GM23248 (cell line): Measurements from ENCODE around the gene SNAPC4. TPM values are rescaled to one million over a fixed set of nuclear protein-coding genes. Genes with fewer than 3 reads are reported as not detected.
"Not testable (repeated sequence)": the region's sequence is repeated elsewhere in the genome, so short reads cannot be mapped to it uniquely, and the experiment has no call there.

Source experiments
- DNase-seq: peaks from one replicate; pipeline ENCODE4 v3.0.0-alpha.2; 2015
- H2AFZ ChIP-seq: fragments of 200-600 bp; sonication (generic); 2 replicates; pipeline ENCODE4 v1.6.1; 2016; ENCODE audit warnings: antibody characterized with exemption
- H3F3A ChIP-seq: fragments of 200-600 bp; sonication (generic); 2 replicates; pipeline ENCODE4 v1.6.1; 2016; ENCODE audit warnings: mild to moderate bottlenecking, antibody characterized with exemption, mixed run types; ENCODE audit not compliant: insufficient read depth
- H3K27ac ChIP-seq: fragments of 200-600 bp; sonication (generic); 2 replicates; pipeline ENCODE4 v1.5.1; 2016; ENCODE audit warnings: mild to moderate bottlenecking
- H3K27me3 ChIP-seq: fragments of 200-600 bp; sonication (generic); replicated peaks from 2 replicates; pipeline ENCODE4 v1.6.1; 2016; ENCODE audit warnings: mild to moderate bottlenecking; ENCODE audit not compliant: insufficient read depth
- H3K36me3 ChIP-seq: fragments of 200-600 bp; sonication (generic); 2 replicates; pipeline ENCODE4 v1.6.1; 2016; ENCODE audit warnings: low read depth, mild to moderate bottlenecking
- H3K4me1 ChIP-seq: fragments of 200-600 bp; sonication (generic); 2 replicates; pipeline ENCODE4 v1.6.1; 2016; ENCODE audit warnings: mild to moderate bottlenecking; ENCODE audit not compliant: insufficient read depth
- H3K4me2 ChIP-seq: fragments of 200-600 bp; sonication (generic); one replicate; pipeline ENCODE4 v1.6.1; 2016; ENCODE audit warnings: mild to moderate bottlenecking; ENCODE audit not compliant: unreplicated experiment
- H3K4me3 ChIP-seq: fragments of 200-600 bp; sonication (generic); 2 replicates; pipeline ENCODE4 v1.5.1; 2016; ENCODE audit warnings: mild to moderate bottlenecking
- H3K79me2 ChIP-seq: fragments of 200-600 bp; sonication (generic); 2 replicates; pipeline ENCODE4 v1.6.1; 2016; ENCODE audit warnings: mild to moderate bottlenecking; ENCODE audit not compliant: insufficient read depth
- H3K9ac ChIP-seq: fragments of 200-600 bp; sonication (generic); 2 replicates; pipeline ENCODE4 v1.6.1; 2016; ENCODE audit warnings: mild to moderate bottlenecking
- H3K9me2 ChIP-seq: fragments of 200-600 bp; sonication (generic); 2 replicates; pipeline ENCODE4 v1.6.1; 2016; ENCODE audit warnings: mixed run types, mild to moderate bottlenecking, moderate library complexity; ENCODE audit not compliant: insufficient read depth
- H3K9me3 ChIP-seq: fragments of 200-600 bp; sonication (generic); one replicate; pipeline ENCODE4 v1.6.1; 2017; ENCODE audit warnings: low read depth
- H4K20me1 ChIP-seq: fragments of 200-600 bp; sonication (generic); 2 replicates; pipeline ENCODE4 v1.6.0; 2016; ENCODE audit not compliant: insufficient read depth
- EZH2 ChIP-seq: fragments of 200-600 bp; sonication (generic); IDR thresholded peaks from 2 replicates; pipeline ENCODE4 v1.6.1; 2018; ENCODE audit warnings: antibody characterized with exemption, mild to moderate bottlenecking; ENCODE audit not compliant: insufficient read depth, poor library complexity, severe bottlenecking
- EZH2phosphoT487 ChIP-seq: fragments of 200-600 bp; sonication (generic); IDR thresholded peaks from 2 replicates; pipeline ENCODE4 v1.6.1; 2018; ENCODE audit warnings: antibody characterized with exemption, moderate library complexity, mild to moderate bottlenecking, low read depth; ENCODE audit not compliant: insufficient read depth
- WGBS, 2 experiments: methylation state at CpG; one replicate each; pipeline ENCODE4 v1.1.6; 2015 to 2017; ENCODE audit warnings: low lambda C conversion rate in 2 of 2, low coverage in 1 of 2; ENCODE audit errors: missing lambda C conversion rate in 2 of 2; 5-methylcytosine and 5-hydroxymethylcytosine counted together
- in situ Hi-C: fragments of 300-500 bp; cut with MboI; formaldehyde crosslinking; loops from 2 replicates; pipeline ENCODE4 v1.15.0; 2020
- polyA plus RNA-seq: library from polyadenylated mRNA; unstranded; fragments of >200 nt; fragmentation: Nextera tagmentation; extraction: Ambion mirVana; gene quantifications from 2 replicates; pipeline ENCODE4 v1.2.1, GENCODE V29; 2016
- total RNA-seq: library from RNA; depleted of rRNA; stranded (reverse); fragments of >200 nt; shearing (Covaris generic); gene quantifications from 2 replicates; pipeline ENCODE4 v1.2.3, GENCODE V29; 2014

SNAPC4 gene
- total and polyA plus RNA-seq, 2 experiments from 2014 or later = 4.4 to 5.2 TPM

DNA sequence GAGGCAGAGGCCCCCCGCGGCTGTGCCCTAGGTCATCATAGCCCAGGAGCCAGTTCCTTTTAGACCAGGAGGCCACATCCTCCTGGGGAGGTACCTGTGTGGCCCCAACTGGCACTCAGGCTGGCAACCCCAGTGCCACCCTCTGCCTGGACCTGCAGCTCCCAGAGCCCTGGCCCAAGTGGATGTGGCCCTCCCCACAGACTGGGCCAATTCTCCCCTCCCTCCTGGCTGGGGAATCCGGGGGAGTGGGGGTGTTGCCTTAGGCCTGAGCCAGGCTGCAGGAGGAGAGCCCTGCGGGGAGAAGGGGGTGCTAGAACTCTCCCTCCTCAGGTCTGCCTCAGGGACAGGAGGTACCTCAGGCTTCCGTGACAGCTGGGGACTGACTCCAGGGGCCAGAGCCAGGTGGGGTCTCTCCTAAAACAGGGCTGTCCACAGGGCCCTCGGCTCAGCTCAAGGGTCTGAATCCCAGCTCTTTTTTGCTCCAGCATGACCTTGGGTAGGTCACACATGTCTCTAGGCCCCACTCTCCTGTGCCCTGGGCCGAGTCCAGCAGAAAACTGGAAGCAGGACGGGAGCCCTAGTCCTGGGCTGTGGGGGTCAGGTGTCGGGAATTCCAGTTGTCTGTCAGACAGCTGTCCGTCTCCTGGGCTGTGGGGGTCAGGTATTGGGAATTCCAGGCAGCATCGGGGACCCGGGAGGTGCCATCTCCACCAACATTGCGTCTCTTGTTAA, 46.0 kb downstream of the SNAPC4 start:
- Histone ChIP-seq H3K9me3 (no peaks in the 10 kb centered on the region), H3K36me3 (no peaks in the 10 kb centered on the region), H3K4me1 (peaks cover 8% of the 10 kb centered on the region), H3K4me2 (no peak overlapping the region), H2AFZ (no peak overlapping the region), H3K27ac (peak overlapping the region; percentile 33; the same call in 1 of the 2 replicates), H3K79me2 (no peaks in the 10 kb centered on the region), H3F3A (0 out of 2 replicates have a peak, but pooled peaks cover 3% of the 10 kb centered on the region), H3K27me3 (no peaks in the 10 kb centered on the region), H3K4me3 (no peak overlapping the region), H3K9me2 (no peaks in the 10 kb centered on the region), H4K20me1 (no peaks in the 10 kb centered on the region), H3K9ac (0 out of 2 replicates have a peak overlapping the region, but pooled peaks have one; percentile 0)
- in situ Hi-C loops = no loop called here
- DNase-seq = no peak
- TF ChIP-seq EZH2 (no peak), EZH2phosphoT487 (no peak)
- 77 to 80% methylated on average over 10 to 13 of the region's 13 CpGs for WGBS, 2 experiments

DNA sequence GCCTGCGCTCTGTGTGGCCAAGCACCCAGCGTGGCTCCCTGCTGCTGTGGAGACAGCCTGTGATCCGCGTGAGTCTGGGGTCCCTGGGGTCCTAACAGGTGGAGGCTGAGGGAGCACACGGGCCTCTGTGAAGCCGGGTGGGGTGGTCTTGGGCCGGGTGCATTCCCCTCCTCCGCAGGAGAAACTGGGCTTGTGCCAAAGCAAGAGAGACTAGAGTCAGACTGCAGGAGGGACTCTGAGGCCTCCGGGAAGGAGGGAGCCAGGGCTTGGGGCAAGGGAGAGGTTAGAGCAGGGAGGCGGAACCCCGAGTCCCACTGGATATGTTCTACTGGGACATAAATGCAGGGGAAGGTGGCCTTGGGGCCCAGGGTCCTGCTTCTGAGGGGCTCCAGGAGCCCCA, 46.9 kb downstream of the SNAPC4 start:
- H3K4me2 ChIP-seq = no peak overlapping the region
- no peak overlapping the region for H3K4me3 ChIP-seq
- TF ChIP-seq EZH2 (no peak), EZH2phosphoT487 (no peak)
- no peak overlapping the region for H3K9ac ChIP-seq
- no peaks in the 10 kb centered on the region for H4K20me1 ChIP-seq
- H3K4me1 ChIP-seq = peaks cover 8% of the 10 kb centered on the region
- no peaks in the 10 kb centered on the region for H3K27me3 ChIP-seq
- H3F3A ChIP-seq = 0 out of 2 replicates have a peak, but pooled peaks cover 3% of the 10 kb centered on the region
- 82 to 87% methylated on average over 9 to 11 of the region's 11 CpGs for WGBS, 2 experiments
- H3K9me3 ChIP-seq = no peaks in the 10 kb centered on the region
- H3K36me3 ChIP-seq = no peaks in the 10 kb centered on the region
- H3K27ac ChIP-seq = no peak overlapping the region
- no peaks in the 10 kb centered on the region for H3K9me2 ChIP-seq
- in situ Hi-C loops = no loop called here
- no peaks in the 10 kb centered on the region for H3K79me2 ChIP-seq
- DNase-seq = no peak
- H2AFZ ChIP-seq = no peak overlapping the region

DNA sequence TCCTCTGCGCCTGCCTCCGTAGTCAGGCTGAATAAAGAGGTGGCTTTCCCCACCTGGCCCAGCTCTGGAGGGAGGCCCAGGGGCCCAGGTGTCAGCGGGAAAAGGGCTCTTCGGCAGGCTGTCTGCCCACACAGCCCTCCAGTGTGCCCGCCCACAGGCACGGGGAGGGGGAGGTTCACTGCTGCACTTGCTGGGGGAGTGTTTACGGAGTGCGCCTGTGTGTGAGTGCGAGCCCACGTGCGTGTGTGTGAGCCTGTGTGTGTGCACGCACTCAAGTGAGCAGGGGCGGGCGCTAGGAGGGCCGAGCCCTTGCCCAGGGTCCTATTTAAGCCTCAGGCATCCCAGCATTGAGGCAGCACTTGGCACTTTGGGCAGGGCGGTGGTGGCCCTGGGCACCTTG, 47.3 kb downstream of the SNAPC4 start:
- H3F3A ChIP-seq = 0 out of 2 replicates have a peak, but pooled peaks cover 3% of the 10 kb centered on the region
- no peak overlapping the region for H3K4me3 ChIP-seq
- WGBS, 2 experiments = 83 to 84% methylated on average over 11 to 14 of the region's 16 CpGs
- no peak overlapping the region for H3K27ac ChIP-seq
- no peaks in the 10 kb centered on the region for H3K9me2 ChIP-seq
- no peak for DNase-seq
- H3K36me3 ChIP-seq = no peaks in the 10 kb centered on the region
- H3K9ac ChIP-seq = no peak overlapping the region
- in situ Hi-C loops = no loop called here
- no peak for TF ChIP-seq EZH2
- no peak for TF ChIP-seq EZH2phosphoT487
- no peaks in the 10 kb centered on the region for H3K27me3 ChIP-seq
- no peak overlapping the region for H2AFZ ChIP-seq
- H3K4me1 ChIP-seq = peaks cover 8% of the 10 kb centered on the region
- H3K4me2 ChIP-seq = no peak overlapping the region
- no peaks in the 10 kb centered on the region for H4K20me1 ChIP-seq
- H3K79me2 ChIP-seq = no peaks in the 10 kb centered on the region
- no peaks in the 10 kb centered on the region for H3K9me3 ChIP-seq

GRCh38 chr9:136351868-136352267, 48.1 kb downstream of the SNAPC4 start:
- DNase-seq, H2AFZ ChIP-seq, in situ Hi-C loops, H3K9ac ChIP-seq, H3K4me1 ChIP-seq, H3K4me3 ChIP-seq, H3K4me2 ChIP-seq, H3F3A ChIP-seq, H3K9me2 ChIP-seq, H3K27me3 ChIP-seq, H3K36me3 ChIP-seq, H3K79me2 ChIP-seq, H4K20me1 ChIP-seq, H3K9me3 ChIP-seq, H3K27ac ChIP-seq: not testable (repeated sequence)
- WGBS, 2 experiments = 93 to 100% methylated on average over 9 to 17 of the region's 24 CpGs
